NCI-H128 (cell line): ENCODE results near the gene PLA2G12A.
"Not testable (repeated sequence)": the region's sequence is repeated elsewhere in the genome, so short reads cannot be mapped to it uniquely, and the experiment has no call there.

Experiments
- DNase-seq: peaks from one replicate; lab custom pipeline; 2025; ENCODE audit not compliant: unreplicated experiment; lab: John Stamatoyannopoulos, UW

Gene PLA2G12A

DNA sequence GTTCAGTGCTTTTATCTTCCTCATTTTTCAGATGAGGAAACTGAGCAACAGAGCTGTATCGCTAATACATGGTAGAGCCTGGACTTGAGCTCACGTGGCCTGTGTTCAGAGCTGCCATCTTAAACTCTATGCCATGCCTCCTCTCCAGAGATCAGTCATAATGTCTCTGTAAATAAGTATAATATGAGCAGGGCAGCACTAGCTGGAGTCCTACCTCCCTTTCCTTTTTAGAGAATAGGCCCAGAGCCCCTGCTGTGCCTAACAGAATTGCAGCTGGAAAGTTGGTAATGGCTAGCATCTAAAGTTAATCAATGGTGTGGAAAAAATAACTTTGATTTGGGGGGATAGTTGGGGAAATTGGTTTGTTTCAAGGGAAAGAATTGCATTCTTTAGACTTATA is 47.0 kb downstream of the PLA2G12A start:
- no peak for DNase-seq

DNA sequence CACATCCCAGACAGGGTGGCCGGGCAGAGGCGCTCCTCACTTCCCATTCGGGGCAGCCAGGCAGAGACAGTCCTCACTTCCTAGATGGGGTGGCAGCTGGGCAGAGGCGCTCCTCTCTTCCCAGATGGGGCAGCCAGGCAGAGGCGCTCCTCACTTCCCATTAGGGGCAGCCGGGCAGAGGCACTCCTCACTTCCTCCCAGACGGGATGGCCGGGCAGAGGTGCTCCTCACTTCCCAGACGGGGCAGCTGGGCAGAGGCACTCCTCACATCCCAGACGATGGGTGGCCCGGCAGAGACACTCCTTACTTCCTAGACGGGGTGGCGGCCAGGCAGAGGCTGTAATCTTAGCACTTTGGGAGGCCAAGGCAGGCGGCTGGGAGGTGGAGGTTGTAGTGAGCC is 50.9 kb downstream of the PLA2G12A start:
- DNase-seq: not testable (repeated sequence)

DNA sequence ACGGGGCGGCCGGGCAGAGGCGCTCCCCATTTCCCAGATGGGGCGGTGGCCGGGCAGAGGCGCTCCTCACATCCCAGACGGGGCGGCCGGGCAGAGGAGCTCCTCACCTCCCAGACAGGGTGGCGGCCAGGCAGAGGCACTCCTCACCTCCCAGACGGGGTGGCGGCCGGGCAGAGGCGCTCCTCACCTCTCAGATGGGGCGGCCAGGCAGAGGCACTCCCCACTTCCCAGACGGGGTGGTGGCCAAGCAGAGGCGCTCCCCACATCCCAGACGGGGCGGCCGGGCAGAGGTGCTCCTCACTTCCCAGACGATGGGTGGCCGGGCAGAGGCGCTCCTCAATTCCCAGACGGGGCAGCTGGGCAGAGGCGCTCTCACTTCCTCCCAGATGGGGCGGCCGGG is 51.4 kb downstream of the PLA2G12A start:
- DNase-seq: not testable (repeated sequence)

DNA sequence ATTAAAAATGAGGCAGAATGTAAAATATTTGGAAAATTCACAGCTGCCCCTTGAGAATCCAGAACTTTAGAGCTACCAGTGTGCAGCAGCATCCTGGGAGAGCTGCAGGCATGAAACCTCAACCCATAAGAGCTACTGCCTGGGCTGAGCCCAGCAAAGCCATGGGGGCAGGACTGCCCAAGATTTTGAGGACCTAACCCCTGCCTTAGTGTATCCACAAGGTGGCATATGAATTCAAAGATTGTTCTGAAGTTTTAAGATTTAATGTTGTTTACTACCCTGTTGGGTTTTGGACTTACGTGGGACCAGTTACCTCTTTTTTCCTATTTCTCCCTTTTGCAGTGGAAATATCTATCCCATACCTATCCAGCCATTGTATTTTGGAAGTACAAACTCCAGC is 53.0 kb downstream of the PLA2G12A start:
- no peak for DNase-seq

DNA sequence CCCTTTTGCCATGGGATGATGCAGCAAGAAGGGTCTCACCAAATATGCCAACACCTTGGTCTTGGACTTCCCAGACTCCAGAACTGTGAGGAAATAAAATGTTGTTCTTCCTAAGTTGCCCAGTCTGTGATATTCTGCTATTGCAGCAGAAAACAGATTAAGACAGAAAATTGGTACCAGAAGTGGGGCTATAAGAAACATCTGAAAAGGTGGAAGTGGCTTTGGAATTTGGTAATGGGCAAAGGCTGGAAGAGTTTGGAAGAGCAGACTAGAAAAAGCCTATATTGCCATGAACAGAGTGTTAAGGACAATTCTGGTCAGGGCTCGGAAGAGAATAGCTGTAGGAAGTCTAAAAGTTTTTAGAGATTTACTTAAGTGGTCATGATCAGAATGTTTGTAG is 54.0 kb downstream of the PLA2G12A start:
- no peak for DNase-seq

GRCh38 chr4:109675181-109675580 is 54.7 kb downstream of the PLA2G12A start:
- no peak for DNase-seq

GRCh38 chr4:109673303-109673702 is 56.6 kb downstream of the PLA2G12A start:
- DNase-seq: no peak

DNA sequence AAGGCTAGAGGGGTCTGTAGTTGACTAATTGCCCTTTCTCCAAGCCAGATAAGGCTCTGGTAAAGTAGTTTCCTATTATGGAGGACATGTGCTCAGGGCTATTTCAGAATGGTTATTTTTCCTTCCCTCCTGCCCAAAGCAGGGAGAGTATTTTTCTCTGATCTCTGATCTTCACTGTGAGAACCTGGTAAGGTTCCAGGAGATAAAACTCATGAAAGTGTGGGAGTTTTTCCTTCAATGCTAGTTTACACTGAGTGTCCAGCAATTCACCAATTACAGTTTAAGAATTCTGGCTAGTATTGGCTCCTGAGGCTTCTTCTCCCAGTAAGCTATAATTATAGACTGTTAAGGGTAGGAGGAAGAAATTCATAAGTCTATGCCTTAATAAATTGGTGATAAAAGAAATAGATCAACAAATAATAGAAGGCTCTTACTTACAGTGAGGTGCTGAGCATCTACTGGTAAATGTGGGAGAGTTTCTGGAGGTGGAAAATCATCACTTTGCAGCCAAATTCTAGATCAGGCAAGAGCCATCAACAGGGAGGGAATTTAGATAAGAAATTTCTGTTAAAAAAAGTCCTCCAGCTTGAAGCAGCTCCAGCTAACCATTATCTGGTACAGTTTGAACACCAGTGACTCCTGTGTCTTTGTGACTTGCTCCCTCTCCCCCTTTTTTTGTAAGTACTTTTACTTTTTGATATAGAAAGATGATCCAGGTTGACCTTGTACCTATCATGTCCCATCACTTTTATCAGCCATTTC is 57.5 kb downstream of the PLA2G12A start:
- no peak for DNase-seq

- DNase-seq: no peak
Measured at GRCh38 chr4:109671350-109671749, 58.5 kb downstream of the PLA2G12A start.

- no peak for DNase-seq
Measured at GRCh38 chr4:109665783-109666485, 63.9 kb downstream of the PLA2G12A start.

GRCh38 chr4:109662771-109663170 is 67.1 kb downstream of the PLA2G12A start:
- DNase-seq: no peak

GRCh38 chr4:109662116-109662515 is 67.8 kb downstream of the PLA2G12A start:
- DNase-seq: no peak
